Astrocyte (in vitro differentiated cells and primary cell): ENCODE data around the gene GSE1. TPM values are rescaled to one million over a fixed set of nuclear protein-coding genes. Genes with fewer than 3 reads are reported as not detected.

Experiments used
- DNase-seq: peaks from one replicate; pipeline ENCODE4 v3.0.0-alpha.2; 2010; ENCODE audit warnings: low read depth
- FAIRE-seq: peaks from 2 replicates; lab custom pipeline; 2011; peaks lifted over from hg19 to GRCh38; lab: Jason Lieb, UNC
- H2AFZ ChIP-seq: 2 replicates; pipeline ENCODE4 v1.6.0; 2012; ENCODE audit warnings: low read depth, low read length, inconsistent platforms
- H3K27ac ChIP-seq: 2 replicates; pipeline ENCODE4 v1.5.1; 2011; ENCODE audit warnings: low read depth, low read length, inconsistent platforms
- H3K27me3 ChIP-seq: 2 replicates; pipeline ENCODE4 v1.6.0; 2011; ENCODE audit warnings: low read length, inconsistent platforms; ENCODE audit not compliant: insufficient read depth
- H3K36me3 ChIP-seq: 2 replicates; pipeline ENCODE4 v1.5.1; 2011; ENCODE audit warnings: low read length, inconsistent platforms; ENCODE audit not compliant: insufficient read depth
- H3K4me1 ChIP-seq: 2 replicates; pipeline ENCODE4 v1.5.1; 2011; ENCODE audit warnings: low read length, inconsistent platforms; ENCODE audit not compliant: insufficient read depth
- H3K4me2 ChIP-seq: 2 replicates; pipeline ENCODE4 v1.6.0; 2012; ENCODE audit warnings: low read length, inconsistent platforms
- H3K4me3 ChIP-seq: 2 replicates; pipeline ENCODE4 v1.5.1; 2011; ENCODE audit warnings: low read depth, mild to moderate bottlenecking, low read length, inconsistent platforms; ENCODE audit not compliant: insufficient read depth
- H3K79me2 ChIP-seq: 2 replicates; pipeline ENCODE4 v1.6.0; 2012; ENCODE audit warnings: mild to moderate bottlenecking, low read length, inconsistent platforms; ENCODE audit not compliant: insufficient read depth
- H3K9ac ChIP-seq: 2 replicates; pipeline ENCODE4 v1.6.0; 2012; ENCODE audit warnings: mild to moderate bottlenecking, low read length, inconsistent platforms
- H3K9me3 ChIP-seq: 2 replicates; pipeline ENCODE4 v1.5.1; 2012; ENCODE audit warnings: low read depth, mild to moderate bottlenecking, low read length, inconsistent platforms; ENCODE audit not compliant: insufficient read depth
- H4K20me1 ChIP-seq: 2 replicates; pipeline ENCODE4 v1.6.0; 2012; ENCODE audit warnings: low read length, inconsistent platforms; ENCODE audit not compliant: insufficient read depth
- H3K27ac Mint-ChIP-seq: one replicate; pipeline ENCODE4 v1.8.0; 2021; ENCODE audit warnings: mild to moderate bottlenecking, mixed read lengths; ENCODE audit not compliant: unreplicated experiment
- H3K27me3 Mint-ChIP-seq: one replicate; pipeline ENCODE4 v1.8.0; 2021; ENCODE audit warnings: low read depth, mixed read lengths; ENCODE audit not compliant: unreplicated experiment
- H3K36me3 Mint-ChIP-seq: one replicate; pipeline ENCODE4 v1.8.0; 2021; ENCODE audit warnings: low read depth, mixed read lengths; ENCODE audit not compliant: unreplicated experiment
- H3K4me1 Mint-ChIP-seq: one replicate; pipeline ENCODE4 v1.8.0; 2021; ENCODE audit warnings: low read depth, mixed read lengths; ENCODE audit not compliant: unreplicated experiment
- H3K4me3 Mint-ChIP-seq: one replicate; pipeline ENCODE4 v1.8.0; 2021; ENCODE audit warnings: mild to moderate bottlenecking, moderate library complexity, mixed read lengths; ENCODE audit not compliant: unreplicated experiment
- H3K9me3 Mint-ChIP-seq: one replicate; pipeline ENCODE4 v1.8.0; 2021; ENCODE audit warnings: mild to moderate bottlenecking, mixed read lengths; ENCODE audit not compliant: unreplicated experiment
- EZH2 ChIP-seq: IDR thresholded peaks from 2 replicates; pipeline ENCODE4 v1.6.1; 2012; ENCODE audit warnings: mild to moderate bottlenecking, low read length, inconsistent platforms; ENCODE audit not compliant: insufficient read depth
- total RNA-seq: library from RNA; stranded (reverse); gene quantifications from 2 replicates; pipeline ENCODE4 v1.2.1, GENCODE V29; 2021
- TF ChIP-seq, protein P1 (sequence below): IDR thresholded peaks from 2 replicates; pipeline ENCODE4 v1.5.1; 2011; ENCODE audit warnings: low read depth, mild to moderate bottlenecking, inconsistent platforms, low read length, moderate library complexity; ENCODE audit not compliant: insufficient read depth

The GSE1 gene
- total RNA-seq, 1 donor from 2014 or later: 35.0 TPM

DNA sequence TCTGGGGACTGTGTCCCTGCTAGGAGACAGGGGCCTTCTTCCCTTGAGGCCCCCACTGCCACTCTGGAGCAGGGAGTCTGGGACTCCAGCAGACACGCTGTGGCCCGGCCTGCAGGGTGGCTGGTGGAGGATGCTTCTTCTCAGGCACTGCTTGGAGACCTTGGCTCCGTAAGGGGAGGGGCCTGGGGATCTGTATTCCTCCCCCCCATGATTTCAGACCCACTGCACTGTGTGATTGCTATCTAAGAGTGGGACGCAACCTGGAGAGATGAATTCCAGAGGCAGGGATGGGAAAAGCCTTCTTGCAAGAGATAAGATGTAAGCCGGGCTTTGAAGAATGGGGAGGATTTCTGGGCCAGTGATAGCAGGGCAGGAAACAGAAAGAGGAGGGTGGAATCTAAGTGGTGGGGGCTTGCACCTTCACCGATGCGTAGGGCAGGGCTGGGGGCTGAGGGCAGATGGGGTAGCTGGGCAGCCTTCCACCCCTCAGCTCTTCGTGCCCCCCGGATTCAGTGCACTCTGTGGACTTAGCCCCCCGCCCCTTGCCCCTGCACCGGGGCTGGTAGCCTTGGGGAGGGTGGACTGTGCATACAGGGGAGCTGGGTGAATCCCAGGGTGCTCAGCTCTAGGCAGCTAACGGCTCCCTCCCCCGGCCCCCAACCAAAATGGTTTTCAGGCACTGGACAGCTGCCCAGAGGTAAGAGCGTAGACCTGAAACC is 5.2 kb upstream of the GSE1 start:
- no peak overlapping the region for H3K27ac ChIP-seq
- no peaks in the 10 kb centered on the region for H3K36me3 ChIP-seq

DNA sequence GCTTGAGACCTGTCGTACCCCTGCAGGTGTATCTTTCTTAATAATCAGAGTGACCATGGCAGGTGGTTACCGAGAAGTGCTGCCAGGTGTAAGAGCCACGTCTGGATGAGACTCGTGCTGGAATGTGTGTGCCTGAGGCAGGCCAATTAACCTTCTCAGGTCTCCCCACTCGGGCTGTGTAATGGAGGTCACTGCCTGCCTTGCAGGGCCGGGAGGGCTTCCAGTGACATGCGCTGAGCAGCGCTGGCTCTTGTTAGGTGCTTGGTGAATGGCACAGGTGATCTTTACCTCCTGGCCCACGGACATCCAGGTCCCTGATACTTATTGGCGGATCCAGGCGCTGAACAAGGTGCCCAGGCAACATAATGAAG is 4.6 kb upstream of the GSE1 start:
- H3K4me2 ChIP-seq: no peak overlapping the region
- no peak for DNase-seq
- H3K4me1 Mint-ChIP-seq: peaks cover 6% of the 10 kb centered on the region
- H3K4me1 ChIP-seq: peaks cover 23% of the 10 kb centered on the region
- H3K4me3 ChIP-seq: no peak overlapping the region
- no peak overlapping the region for H3K27ac ChIP-seq
- H3K4me3 Mint-ChIP-seq: no peak overlapping the region
- no peaks in the 10 kb centered on the region for H3K9me3 ChIP-seq
- no peak overlapping the region for H3K27ac Mint-ChIP-seq
- no peaks in the 10 kb centered on the region for H3K36me3 ChIP-seq
- H3K9me3 Mint-ChIP-seq: no peaks in the 10 kb centered on the region
- no peak for FAIRE-seq
- no peaks in the 10 kb centered on the region for H3K27me3 ChIP-seq
- H3K27me3 Mint-ChIP-seq: peaks cover 18% of the 10 kb centered on the region
- peaks cover 80% of the 10 kb centered on the region for H4K20me1 ChIP-seq
- H3K36me3 Mint-ChIP-seq: peaks cover 3% of the 10 kb centered on the region
- TF ChIP-seq EZH2: no peak
- TF ChIP-seq, protein P1, sequence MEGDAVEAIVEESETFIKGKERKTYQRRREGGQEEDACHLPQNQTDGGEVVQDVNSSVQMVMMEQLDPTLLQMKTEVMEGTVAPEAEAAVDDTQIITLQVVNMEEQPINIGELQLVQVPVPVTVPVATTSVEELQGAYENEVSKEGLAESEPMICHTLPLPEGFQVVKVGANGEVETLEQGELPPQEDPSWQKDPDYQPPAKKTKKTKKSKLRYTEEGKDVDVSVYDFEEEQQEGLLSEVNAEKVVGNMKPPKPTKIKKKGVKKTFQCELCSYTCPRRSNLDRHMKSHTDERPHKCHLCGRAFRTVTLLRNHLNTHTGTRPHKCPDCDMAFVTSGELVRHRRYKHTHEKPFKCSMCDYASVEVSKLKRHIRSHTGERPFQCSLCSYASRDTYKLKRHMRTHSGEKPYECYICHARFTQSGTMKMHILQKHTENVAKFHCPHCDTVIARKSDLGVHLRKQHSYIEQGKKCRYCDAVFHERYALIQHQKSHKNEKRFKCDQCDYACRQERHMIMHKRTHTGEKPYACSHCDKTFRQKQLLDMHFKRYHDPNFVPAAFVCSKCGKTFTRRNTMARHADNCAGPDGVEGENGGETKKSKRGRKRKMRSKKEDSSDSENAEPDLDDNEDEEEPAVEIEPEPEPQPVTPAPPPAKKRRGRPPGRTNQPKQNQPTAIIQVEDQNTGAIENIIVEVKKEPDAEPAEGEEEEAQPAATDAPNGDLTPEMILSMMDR: no peak
- H2AFZ ChIP-seq: no peak overlapping the region
- H3K9ac ChIP-seq: no peak overlapping the region
- peaks cover 9% of the 10 kb centered on the region for H3K79me2 ChIP-seq

More for the DNA sequence above, 5.2 kb upstream of the GSE1 start:
- H3K9me3 Mint-ChIP-seq: no peaks in the 10 kb centered on the region
- Histone ChIP-seq H3K4me1 (peaks cover 20% of the 10 kb centered on the region), H3K79me2 (peaks cover 9% of the 10 kb centered on the region), H3K4me3 (no peak overlapping the region), H3K9me3 (no peaks in the 10 kb centered on the region), H3K27me3 (no peaks in the 10 kb centered on the region), H3K4me2 (no peak overlapping the region), H2AFZ (no peak overlapping the region), H4K20me1 (peaks cover 81% of the 10 kb centered on the region), H3K9ac (no peak overlapping the region)
- H3K27ac Mint-ChIP-seq: no peak overlapping the region
- TF ChIP-seq, protein P1: no peak
- no peak for TF ChIP-seq EZH2
- peaks cover 3% of the 10 kb centered on the region for H3K36me3 Mint-ChIP-seq
- peaks cover 20% of the 10 kb centered on the region for H3K27me3 Mint-ChIP-seq
- no peak for FAIRE-seq
- DNase-seq: no peak
- H3K4me1 Mint-ChIP-seq: peaks cover 8% of the 10 kb centered on the region
- H3K4me3 Mint-ChIP-seq: no peak overlapping the region

DNA sequence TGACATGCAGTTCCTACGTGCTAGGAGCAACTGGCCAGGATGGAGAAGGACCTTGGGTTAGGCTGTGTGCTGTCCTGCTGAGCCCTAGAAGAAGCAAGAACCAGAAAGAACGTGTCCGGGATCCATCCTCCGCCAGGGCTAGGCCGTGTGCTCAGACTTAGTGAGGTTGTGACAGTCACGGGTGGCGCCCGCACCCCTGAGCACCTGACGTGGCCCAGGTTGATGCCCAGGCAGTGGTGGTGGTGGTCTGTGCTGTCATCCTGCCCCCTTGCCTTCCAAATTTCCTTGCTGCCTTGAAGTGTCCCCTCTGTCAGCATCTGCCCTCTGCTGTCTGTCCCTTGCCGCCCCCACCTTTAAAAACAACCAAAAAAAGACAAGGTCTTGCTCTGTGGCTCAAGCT is 4.2 kb upstream of the GSE1 start:
- H3K27me3 Mint-ChIP-seq: peaks cover 18% of the 10 kb centered on the region
- H3K4me1 Mint-ChIP-seq: peaks cover 6% of the 10 kb centered on the region
- Histone ChIP-seq H3K27ac (no peak overlapping the region), H4K20me1 (peaks cover 76% of the 10 kb centered on the region), H3K4me1 (peaks cover 23% of the 10 kb centered on the region), H3K4me3 (no peak overlapping the region), H3K36me3 (no peaks in the 10 kb centered on the region), H3K79me2 (peaks cover 9% of the 10 kb centered on the region), H3K9ac (no peak overlapping the region), H2AFZ (no peak overlapping the region), H3K27me3 (no peaks in the 10 kb centered on the region), H3K4me2 (no peak overlapping the region), H3K9me3 (no peaks in the 10 kb centered on the region)
- no peaks in the 10 kb centered on the region for H3K9me3 Mint-ChIP-seq
- DNase-seq (no peak), FAIRE-seq (no peak)
- H3K27ac Mint-ChIP-seq: no peak overlapping the region
- no peak for TF ChIP-seq EZH2
- TF ChIP-seq, protein P1: no peak
- no peak overlapping the region for H3K4me3 Mint-ChIP-seq
- peaks cover 3% of the 10 kb centered on the region for H3K36me3 Mint-ChIP-seq
